ENCODE data around the gene INTS6. TPM values are rescaled to one million over a fixed set of nuclear protein-coding genes. Genes with fewer than 3 reads are reported as not detected.

Gene INTS6
- total and polyA plus RNA-seq, 2 of the 4 experiments (the other 2 are of a cell fraction) = 12.9 to 42.3 TPM

- peaks cover 9 to 67% of the 10 kb centered on the region in 2 experiments for H3K79me1 ChIP-seq (ENCODE audit: low read depth in 1 of 2, low read length in 2 of 2)
- CTCF ChIA-PET = interaction anchor here (0.6 to 0.9 kb wide), 2 partner anchors 17 to 400 kb away, joined by 3 read pairs; no protein-coding TSS in a partner anchor
- H3K4ac ChIP-seq (ENCODE audit: low read depth, low read length) = no peak overlapping the region
- H3K9me1 ChIP-seq (ENCODE audit: insufficient read depth, low read length) = peaks cover 4% of the 10 kb centered on the region; the same call in 1 of the 2 replicates
- in situ Hi-C loops (cut with MboI; ENCODE audit: low sequenced_read_pairs) (no loop called here), dilution Hi-C loops (cut with HindIII; ENCODE audit: low sequenced_read_pairs, unreplicated experiment) (no loop called here), intact Hi-C loops (cut with micrococcal nuclease) (no loop called here)
- H2BK20ac ChIP-seq (ENCODE audit: low read depth, low read length) = no peak overlapping the region
- DNase-seq = peak; percentile 80
- no peak overlapping the region for H2AK5ac ChIP-seq (ENCODE audit: low read depth, low read length)
- H4K5ac ChIP-seq (ENCODE audit: low read depth, low read length) = no peak overlapping the region
- no peak overlapping the region for H4K8ac ChIP-seq (ENCODE audit: low read depth in 2 of 2, low read length in 2 of 2)
- ATAC-seq (ENCODE audit: low read depth) = peak; percentile 95
- peaks cover 3% of the 10 kb centered on the region for H3K4me1 ChIP-seq (ENCODE audit: control insufficient read depth, insufficient read depth, low read length)
- H2BK15ac ChIP-seq (ENCODE audit: low read depth, low read length) = no peak overlapping the region
- H3K27me3 ChIP-seq (ENCODE audit: control insufficient read depth, insufficient read depth, low read length) = no peaks in the 10 kb centered on the region
- TF ChIP-seq CEBPB (IDR thresholded peaks at IDR 0.05; ENCODE audit: low read depth, low read length) (peak; percentile 74), RFX5 (IDR thresholded peaks at IDR 0.05; ENCODE audit: low read depth, low read length) (no peak)
- peak overlapping the region; percentile 76 for H3K4me2 ChIP-seq (ENCODE audit: low read depth, low read length)
- peaks cover 32% of the 10 kb centered on the region for H4K20me1 ChIP-seq (ENCODE audit: insufficient read depth, low read length)
- H2AK9ac ChIP-seq (replicated peaks; ENCODE audit: low read depth, low read length, poor library complexity) = no peak overlapping the region
- WGBS, 2 experiments (ENCODE audit: extremely low coverage in 2 of 2, insufficient read length in 1 of 2) = no CpG with 5 or more reads among the region's 6 CpGs
- no peak overlapping the region for H4K91ac ChIP-seq (ENCODE audit: insufficient read depth, low read depth, low read length)
- no peak overlapping the region for H2BK120ac ChIP-seq (ENCODE audit: low read depth, low read length)
- H2BK5ac ChIP-seq (ENCODE audit: low read depth, low read length, poor library complexity, severe bottlenecking) = peak overlapping the region; percentile 34
- no peak overlapping the region for H3K56ac ChIP-seq (ENCODE audit: extremely low read depth, insufficient read depth, low read length)
- no peak overlapping the region for H3K18ac ChIP-seq (ENCODE audit: low read depth, low read length)
- no peak overlapping the region for H3K4me3 ChIP-seq (ENCODE audit: insufficient read depth, low read depth, low read length)
- no peak overlapping the region for H3K9ac ChIP-seq (ENCODE audit: low read depth, low read length)
- H2AFZ ChIP-seq (replicated peaks; ENCODE audit: low read length, poor library complexity) = no peak overlapping the region
- POLR2A ChIA-PET (ENCODE audit: unreplicated experiment) = no interaction called here
- no peak overlapping the region for H3K27ac ChIP-seq (ENCODE audit: insufficient read depth, low read length)
- no peak overlapping the region for H3K14ac ChIP-seq (replicated peaks; ENCODE audit: low read depth, low read length)
- no peaks in the 10 kb centered on the region for H3K9me3 ChIP-seq (ENCODE audit: control insufficient read depth, insufficient read depth, low read length)
- H3K36me3 ChIP-seq (ENCODE audit: control insufficient read depth, insufficient read depth, low read length) = no peaks in the 10 kb centered on the region; the same call in 1 of the 2 replicates
- no peak overlapping the region; the same call in 1 of the 2 replicates for H3K23ac ChIP-seq (ENCODE audit: low read depth, low read length)
- BruUV-seq (replicated peaks) = no TSS peak
Measured at GRCh38 chr13:51397262-51397941, 55.4 kb downstream of the INTS6 start.
